Chondrocyte (in vitro differentiated cells): ENCODE results near the gene GLI3. TPM values are rescaled to one million over a fixed set of nuclear protein-coding genes. Genes with fewer than 3 reads are reported as not detected.

Source experiments
- DNase-seq: peaks from one replicate; pipeline ENCODE4 v3.0.0; 2021; ENCODE audit warnings: mixed read lengths, low spot score
- H3K27ac Mint-ChIP-seq: one replicate; pipeline ENCODE4 v1.8.0; 2021; ENCODE audit warnings: mild to moderate bottlenecking, moderate library complexity, mixed read lengths; ENCODE audit not compliant: unreplicated experiment
- H3K27me3 Mint-ChIP-seq: 2 replicates; pipeline ENCODE4 v1.8.0; 2021; ENCODE audit warnings: low read depth, mixed read lengths
- H3K36me3 Mint-ChIP-seq: 2 replicates; pipeline ENCODE4 v1.8.0; 2021; ENCODE audit warnings: low read depth, mixed read lengths
- H3K4me1 Mint-ChIP-seq: 2 replicates; pipeline ENCODE4 v1.8.0; 2021; ENCODE audit warnings: low read depth, mild to moderate bottlenecking, mixed read lengths
- H3K4me3 Mint-ChIP-seq: one replicate; pipeline ENCODE4 v1.8.0; 2021; ENCODE audit warnings: mild to moderate bottlenecking, moderate library complexity, mixed read lengths; ENCODE audit not compliant: unreplicated experiment
- H3K9me3 Mint-ChIP-seq: 2 replicates; pipeline ENCODE4 v1.8.0; 2021; ENCODE audit warnings: low read depth, mixed read lengths
- total RNA-seq: library from RNA; stranded (reverse); gene quantifications from 3 replicates; pipeline ENCODE4 v1.2.1, GENCODE V29; 2021
- TF ChIP-seq, protein P1 (sequence below): fragments of 200-600 bp; sonication (generic); IDR thresholded peaks from 2 replicates; pipeline ENCODE4 v1.5.0; 2021; ENCODE audit warnings: antibody characterized with exemption, mild to moderate bottlenecking, moderate library complexity

GLI3 gene
- total RNA-seq, 1 donor from 2014 or later = 11.7 TPM

- Mint-ChIP-seq H3K36me3 (no peaks in the 10 kb centered on the region), H3K9me3 (peaks cover 2% of the 10 kb centered on the region), H3K4me3 (no peak overlapping the region), H3K27me3 (no peaks in the 10 kb centered on the region), H3K27ac (no peak overlapping the region), H3K4me1 (peaks cover 29% of the 10 kb centered on the region)
- DNase-seq = no peak
- TF ChIP-seq, protein P1, sequence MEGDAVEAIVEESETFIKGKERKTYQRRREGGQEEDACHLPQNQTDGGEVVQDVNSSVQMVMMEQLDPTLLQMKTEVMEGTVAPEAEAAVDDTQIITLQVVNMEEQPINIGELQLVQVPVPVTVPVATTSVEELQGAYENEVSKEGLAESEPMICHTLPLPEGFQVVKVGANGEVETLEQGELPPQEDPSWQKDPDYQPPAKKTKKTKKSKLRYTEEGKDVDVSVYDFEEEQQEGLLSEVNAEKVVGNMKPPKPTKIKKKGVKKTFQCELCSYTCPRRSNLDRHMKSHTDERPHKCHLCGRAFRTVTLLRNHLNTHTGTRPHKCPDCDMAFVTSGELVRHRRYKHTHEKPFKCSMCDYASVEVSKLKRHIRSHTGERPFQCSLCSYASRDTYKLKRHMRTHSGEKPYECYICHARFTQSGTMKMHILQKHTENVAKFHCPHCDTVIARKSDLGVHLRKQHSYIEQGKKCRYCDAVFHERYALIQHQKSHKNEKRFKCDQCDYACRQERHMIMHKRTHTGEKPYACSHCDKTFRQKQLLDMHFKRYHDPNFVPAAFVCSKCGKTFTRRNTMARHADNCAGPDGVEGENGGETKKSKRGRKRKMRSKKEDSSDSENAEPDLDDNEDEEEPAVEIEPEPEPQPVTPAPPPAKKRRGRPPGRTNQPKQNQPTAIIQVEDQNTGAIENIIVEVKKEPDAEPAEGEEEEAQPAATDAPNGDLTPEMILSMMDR = no peak
These were observed 160.1 kb downstream of the GLI3 start for GRCh38 chr7:42076870-42077269.

DNA sequence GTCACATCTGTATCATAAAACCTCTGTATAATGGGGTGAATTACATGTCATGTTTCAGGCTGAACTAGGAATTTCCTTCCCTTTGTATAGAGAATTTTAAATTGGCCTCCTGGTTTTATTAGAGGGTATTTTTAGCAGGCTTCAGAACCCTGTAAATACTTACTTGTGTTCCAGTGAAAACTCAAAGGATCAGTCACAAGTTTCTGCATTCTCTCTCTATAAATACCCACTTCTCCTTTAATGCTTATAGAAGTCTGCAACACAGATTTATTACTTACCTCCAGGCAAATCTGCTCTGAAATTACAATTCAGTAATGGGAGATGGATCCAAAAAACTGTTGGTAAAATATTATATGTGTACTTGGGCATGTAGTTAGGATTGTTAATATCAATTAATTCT lies 161.6 kb downstream of the GLI3 start:
- Mint-ChIP-seq H3K27me3 (no peaks in the 10 kb centered on the region), H3K9me3 (peaks cover 2% of the 10 kb centered on the region), H3K4me1 (peaks cover 18% of the 10 kb centered on the region), H3K4me3 (no peak overlapping the region), H3K27ac (no peak overlapping the region), H3K36me3 (no peaks in the 10 kb centered on the region)
- no peak for DNase-seq
- TF ChIP-seq, protein P1 = no peak

DNA sequence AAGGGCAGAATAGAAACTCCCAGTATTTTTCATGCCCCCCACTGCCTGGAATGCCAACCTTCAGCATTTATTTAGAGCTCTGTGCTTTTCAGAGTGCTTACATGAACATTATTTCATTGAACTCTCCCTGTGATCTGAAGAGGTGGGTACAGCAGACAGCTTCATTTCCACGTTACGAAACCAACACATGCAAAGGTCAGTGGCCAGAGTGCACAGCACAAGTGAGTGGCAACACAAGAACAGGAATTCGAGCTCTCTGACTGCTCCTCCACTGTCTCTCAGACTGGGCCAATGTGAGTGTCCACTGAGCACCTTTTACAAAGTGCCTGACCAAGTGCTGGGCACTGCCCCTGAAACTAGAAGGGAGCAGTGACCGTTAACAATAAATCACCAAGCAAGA lies 162.9 kb downstream of the GLI3 start:
- H3K36me3 Mint-ChIP-seq = no peaks in the 10 kb centered on the region
- no peak for DNase-seq
- no peak overlapping the region for H3K27ac Mint-ChIP-seq
- TF ChIP-seq, protein P1 = no peak
- H3K4me1 Mint-ChIP-seq = peaks cover 18% of the 10 kb centered on the region
- H3K27me3 Mint-ChIP-seq = no peaks in the 10 kb centered on the region
- peaks cover 2% of the 10 kb centered on the region for H3K9me3 Mint-ChIP-seq
- H3K4me3 Mint-ChIP-seq = no peak overlapping the region

- peaks cover 8% of the 10 kb centered on the region for H3K4me1 Mint-ChIP-seq
- TF ChIP-seq, protein P1 = no peak
- H3K4me3 Mint-ChIP-seq = no peak overlapping the region
- no peak for DNase-seq
- no peak overlapping the region for H3K27ac Mint-ChIP-seq
- H3K36me3 Mint-ChIP-seq = no peaks in the 10 kb centered on the region
- H3K27me3 Mint-ChIP-seq = no peaks in the 10 kb centered on the region
- no peaks in the 10 kb centered on the region for H3K9me3 Mint-ChIP-seq
These were observed 165.4 kb downstream of the GLI3 start for GRCh38 chr7:42071372-42072261.

DNA sequence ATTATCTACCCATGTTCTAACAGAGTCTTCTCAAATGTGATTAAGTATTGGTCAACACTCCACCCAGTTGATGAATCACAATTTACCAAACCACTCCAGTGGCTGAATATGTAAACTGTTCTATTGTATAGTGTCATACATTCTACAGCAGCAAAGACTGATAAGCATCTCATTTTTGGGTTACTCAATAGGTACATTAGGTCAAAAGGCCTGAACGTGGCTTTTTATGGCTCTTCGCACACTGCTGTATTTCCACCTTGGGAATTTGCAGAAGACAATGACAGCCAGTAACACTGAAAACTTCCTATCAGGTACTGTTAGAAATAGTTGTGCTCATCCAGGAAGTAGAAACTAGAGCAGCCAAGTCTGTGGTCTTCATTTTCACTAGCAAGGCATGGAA lies 166.9 kb downstream of the GLI3 start:
- no peaks in the 10 kb centered on the region for H3K9me3 Mint-ChIP-seq
- H3K27ac Mint-ChIP-seq = no peak overlapping the region
- no peaks in the 10 kb centered on the region for H3K36me3 Mint-ChIP-seq
- H3K27me3 Mint-ChIP-seq = no peaks in the 10 kb centered on the region
- no peak for DNase-seq
- TF ChIP-seq, protein P1 = no peak
- no peak overlapping the region for H3K4me3 Mint-ChIP-seq
- peaks cover 19% of the 10 kb centered on the region for H3K4me1 Mint-ChIP-seq
